Measurements from ENCODE around the gene PNPLA5.

PNPLA5 gene

GRCh38 chr22:43838571-43839307 is 53.1 kb downstream of the PNPLA5 start:
- DNase-seq (ENCODE audit: low read depth): no peak

GRCh38 chr22:43838161-43838560 is 53.7 kb downstream of the PNPLA5 start:
- no peak for DNase-seq (ENCODE audit: low read depth)

- DNase-seq (ENCODE audit: low read depth): no peak
Observed at GRCh38 chr22:43837666-43838065, 54.1 kb downstream of the PNPLA5 start.

- DNase-seq (ENCODE audit: low read depth): no peak
Observed at GRCh38 chr22:43835736-43836135, 56.1 kb downstream of the PNPLA5 start.

GRCh38 chr22:43835166-43835565 is 56.6 kb downstream of the PNPLA5 start:
- no peak for DNase-seq (ENCODE audit: low read depth)

GRCh38 chr22:43833286-43834240 is 58.2 kb downstream of the PNPLA5 start:
- DNase-seq (ENCODE audit: low read depth): no peak

GRCh38 chr22:43832393-43833265 is 59.2 kb downstream of the PNPLA5 start:
- DNase-seq (ENCODE audit: low read depth): no peak

GRCh38 chr22:43831561-43832392 is 60.0 kb downstream of the PNPLA5 start:
- DNase-seq (ENCODE audit: low read depth): no peak

GRCh38 chr22:43830931-43831560 is 60.8 kb downstream of the PNPLA5 start:
- no peak for DNase-seq (ENCODE audit: low read depth)

GRCh38 chr22:43829904-43830851 is 61.6 kb downstream of the PNPLA5 start:
- peak; percentile 64 for DNase-seq (ENCODE audit: low read depth)

Measured in amniotic epithelial cell (primary cell).